HG02642 (cell line): Measurements from ENCODE around the gene CCDC127.

Source experiments
- ATAC-seq: cut with Tn5 transposase; IDR thresholded peaks from one replicate; pipeline ENCODE4 v1.9.1; 2021; ENCODE audit warnings: mild to moderate bottlenecking; ENCODE audit not compliant: unreplicated experiment, poor library complexity

CCDC127 gene

DNA sequence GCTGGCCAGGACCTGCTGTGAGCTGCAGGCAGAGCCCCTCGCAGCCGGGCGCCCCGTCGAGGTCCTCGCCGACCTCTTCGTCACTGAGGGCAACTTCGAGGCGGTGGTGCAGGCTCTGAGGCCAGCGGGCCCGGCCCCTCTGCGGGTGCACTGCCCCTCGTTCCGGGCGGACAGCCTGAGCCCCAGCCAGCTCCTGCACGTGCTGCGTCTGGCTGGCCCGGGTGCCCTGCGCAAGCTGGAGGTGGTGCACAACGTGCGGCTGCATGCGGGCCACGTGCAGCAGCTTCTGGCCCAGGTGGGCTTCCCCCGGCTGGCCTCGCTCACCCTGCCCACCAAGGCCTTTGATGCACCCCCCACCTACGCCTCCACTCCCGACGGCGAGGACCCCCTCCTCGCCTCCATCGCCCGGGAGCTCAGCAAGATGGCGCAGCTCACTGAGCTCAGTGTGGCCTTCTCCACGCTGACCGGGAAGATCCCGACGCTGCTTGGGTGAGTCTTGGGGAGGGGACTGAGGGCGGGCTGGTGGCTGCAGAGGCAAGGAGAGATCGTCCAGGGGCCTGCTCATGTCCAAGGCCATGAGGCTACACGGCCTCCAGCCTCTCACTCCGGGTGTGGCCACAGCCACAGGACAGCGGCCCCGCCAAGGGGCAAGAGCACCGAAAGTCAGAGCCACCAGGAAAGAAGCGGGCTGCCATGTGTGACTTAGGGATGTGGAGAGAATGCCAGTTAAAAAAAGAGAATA lies 25.8 kb downstream of the CCDC127 start:
- no peak for ATAC-seq

DNA sequence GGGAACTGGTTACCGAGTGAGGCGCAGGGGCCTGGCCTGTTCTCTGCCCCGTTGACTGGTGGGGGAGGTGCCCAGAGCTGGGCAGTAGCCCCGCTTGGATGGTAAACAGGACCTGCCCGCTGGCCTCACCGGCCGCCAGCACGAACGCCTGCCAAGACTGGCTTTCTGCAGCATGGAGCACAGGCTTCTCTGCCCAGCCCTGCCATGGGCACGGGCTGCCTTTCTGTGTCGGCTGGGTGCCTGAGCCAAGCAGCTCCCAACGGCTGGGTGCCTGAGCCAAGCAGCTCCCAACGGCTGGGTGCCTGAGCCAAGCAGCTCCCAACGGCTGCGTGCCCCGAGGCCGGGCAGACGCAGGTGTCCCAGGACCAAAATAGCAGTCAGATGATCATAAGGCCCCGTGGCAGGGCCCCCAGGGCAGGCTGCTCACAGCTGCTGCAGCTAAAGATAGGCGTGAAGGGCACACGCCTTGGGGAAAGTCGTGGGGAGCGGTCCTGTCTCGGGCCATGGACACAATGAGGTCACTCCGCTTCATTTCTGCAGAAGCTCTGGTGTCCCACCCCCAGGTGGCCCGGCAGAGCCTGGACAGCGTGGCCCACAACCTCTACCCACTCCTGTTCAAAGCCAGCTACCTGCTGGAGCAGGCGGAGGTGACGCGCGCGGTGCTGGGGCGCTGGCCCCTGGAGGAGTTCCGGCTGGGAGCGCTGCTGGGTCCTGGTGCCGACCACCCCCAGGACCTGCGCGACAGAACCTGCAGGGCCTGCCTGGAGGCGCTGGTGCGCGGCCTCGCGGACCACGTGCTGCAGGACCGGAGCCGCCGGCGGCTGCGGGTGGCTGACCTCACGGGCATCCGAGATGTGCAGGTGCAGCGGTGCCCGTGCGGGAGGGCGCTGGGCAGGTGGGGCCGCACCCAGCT lies 26.7 kb downstream of the CCDC127 start, which contains the start of gene LRRC14B:
Gene LRRC14B (plus strand): TSS at position 460 of the 913 bp plus-strand sequence. CDS start 44 bp downstream, at position 504.
- peak; percentile 48 for ATAC-seq

DNA sequence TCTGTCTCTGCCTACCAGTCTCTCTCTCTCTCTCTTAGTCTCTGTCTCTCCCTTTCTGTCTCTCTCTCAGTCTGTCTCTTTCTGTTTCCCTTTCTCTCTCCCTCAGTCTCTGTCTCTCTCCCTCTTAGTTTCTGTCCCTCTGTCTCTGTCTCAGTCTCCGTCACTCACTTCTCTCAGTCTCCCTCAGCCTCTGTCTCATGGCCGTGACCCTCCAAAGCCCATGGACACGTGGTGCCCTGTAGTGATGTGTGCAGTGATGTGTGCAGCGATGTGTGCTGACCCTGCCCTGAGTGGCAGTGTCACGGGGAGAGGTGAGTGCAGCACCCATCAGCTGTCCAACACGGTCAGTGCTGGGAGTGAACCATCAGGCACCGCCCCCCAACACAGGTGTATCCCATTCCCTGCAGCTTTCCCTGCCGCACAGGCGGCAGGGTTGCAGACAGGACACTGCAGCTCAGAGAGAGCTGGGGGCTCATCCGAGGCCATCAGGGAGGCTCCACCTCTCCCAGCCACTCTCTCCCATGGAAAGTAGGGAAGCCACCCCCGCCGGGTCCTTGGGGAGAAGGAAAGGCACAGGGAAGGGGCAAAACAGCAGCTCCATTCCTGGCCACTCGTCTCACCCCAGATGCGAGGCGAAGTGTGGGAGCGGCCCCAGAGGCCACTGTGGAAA lies 27.5 kb downstream of the CCDC127 start:
- ATAC-seq = peak; percentile 27

DNA sequence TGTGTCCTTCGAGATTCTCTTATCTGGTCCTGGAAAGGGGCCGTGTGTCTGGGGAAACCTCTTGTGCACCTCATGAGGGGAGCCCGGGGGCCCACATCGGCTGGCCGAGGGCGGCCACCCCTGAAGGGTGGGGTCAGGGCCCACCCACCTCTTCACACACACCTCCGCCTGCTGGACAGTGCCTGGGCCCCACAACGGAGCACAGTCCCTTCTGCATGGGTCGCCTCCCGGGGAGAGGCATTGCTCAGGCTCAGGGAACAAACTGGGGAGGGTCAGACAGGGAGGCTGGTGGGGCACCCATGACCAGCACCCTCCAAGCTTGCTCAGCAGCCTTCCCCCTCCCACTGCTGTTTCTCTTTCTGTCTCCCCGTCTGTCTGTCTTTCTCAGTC lies 28.0 kb downstream of the CCDC127 start:
- no peak for ATAC-seq

DNA sequence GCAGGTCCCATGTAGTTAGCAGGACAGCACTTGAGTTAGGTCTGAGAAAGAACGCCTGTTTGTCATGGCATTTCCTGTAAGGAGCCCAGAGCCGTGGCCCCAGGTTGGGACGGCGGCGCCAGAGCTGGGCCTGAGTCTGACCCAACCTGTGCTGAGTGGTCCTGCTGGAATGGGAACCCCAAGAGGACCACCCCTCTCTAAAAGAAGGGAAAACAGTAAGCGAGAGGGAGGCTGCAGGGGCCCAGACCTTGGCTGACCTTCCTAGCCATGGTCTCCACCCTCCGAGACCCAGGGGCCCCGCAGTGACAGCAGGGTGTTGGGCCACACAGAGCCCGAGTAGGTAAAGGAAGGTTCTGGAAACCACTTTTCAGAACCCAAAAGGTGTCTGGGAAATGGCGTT lies 28.5 kb downstream of the CCDC127 start:
- ATAC-seq = no peak

DNA sequence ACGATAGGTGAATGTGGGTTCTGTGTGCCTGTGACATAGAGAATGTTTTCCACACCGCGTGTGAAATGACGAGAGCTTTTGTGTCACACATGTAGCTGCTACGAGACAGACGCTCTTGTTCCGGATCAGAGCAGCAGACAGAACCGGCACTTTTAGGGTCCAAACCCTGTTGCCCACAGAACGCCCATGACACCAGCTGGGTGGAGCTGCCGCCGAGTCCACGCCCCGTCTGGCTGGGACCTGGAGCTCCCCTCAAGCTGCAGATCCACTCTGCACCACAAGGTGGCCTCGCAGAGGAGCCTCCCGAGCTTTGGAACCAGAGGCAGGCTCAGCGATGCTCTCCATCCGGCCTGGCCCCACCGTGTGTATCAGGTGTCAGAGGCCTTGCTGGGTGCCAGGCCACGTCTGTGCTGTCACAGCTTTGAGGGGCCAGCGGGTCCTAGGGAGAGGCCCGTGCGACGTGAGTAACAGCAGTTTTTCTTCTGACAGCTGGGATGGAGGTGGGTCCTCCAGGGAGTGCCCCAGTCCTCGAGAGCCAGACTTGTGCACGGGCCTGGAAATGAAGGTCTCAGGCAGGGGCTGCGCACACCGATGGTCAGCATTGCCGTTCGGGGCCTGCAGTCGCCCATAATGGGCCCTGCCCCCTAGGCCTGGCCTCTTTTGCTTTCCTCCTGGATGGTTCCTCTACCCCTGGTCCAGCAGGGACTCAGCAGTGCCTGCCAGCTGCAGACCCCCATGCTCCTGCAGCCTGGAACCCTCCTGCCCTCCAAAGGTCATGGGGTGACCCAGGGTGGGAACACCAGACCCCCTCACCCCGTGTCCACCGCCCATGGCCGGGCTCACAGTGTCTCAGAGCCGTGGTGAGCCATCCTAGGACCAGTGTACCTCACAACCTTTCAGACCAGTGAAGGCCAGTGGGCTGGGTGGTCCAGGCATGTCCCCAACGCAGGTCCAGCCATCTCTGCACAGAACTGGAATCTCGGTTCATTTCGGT lies 29.2 kb downstream of the CCDC127 start:
- peak; percentile 74 for ATAC-seq

DNA sequence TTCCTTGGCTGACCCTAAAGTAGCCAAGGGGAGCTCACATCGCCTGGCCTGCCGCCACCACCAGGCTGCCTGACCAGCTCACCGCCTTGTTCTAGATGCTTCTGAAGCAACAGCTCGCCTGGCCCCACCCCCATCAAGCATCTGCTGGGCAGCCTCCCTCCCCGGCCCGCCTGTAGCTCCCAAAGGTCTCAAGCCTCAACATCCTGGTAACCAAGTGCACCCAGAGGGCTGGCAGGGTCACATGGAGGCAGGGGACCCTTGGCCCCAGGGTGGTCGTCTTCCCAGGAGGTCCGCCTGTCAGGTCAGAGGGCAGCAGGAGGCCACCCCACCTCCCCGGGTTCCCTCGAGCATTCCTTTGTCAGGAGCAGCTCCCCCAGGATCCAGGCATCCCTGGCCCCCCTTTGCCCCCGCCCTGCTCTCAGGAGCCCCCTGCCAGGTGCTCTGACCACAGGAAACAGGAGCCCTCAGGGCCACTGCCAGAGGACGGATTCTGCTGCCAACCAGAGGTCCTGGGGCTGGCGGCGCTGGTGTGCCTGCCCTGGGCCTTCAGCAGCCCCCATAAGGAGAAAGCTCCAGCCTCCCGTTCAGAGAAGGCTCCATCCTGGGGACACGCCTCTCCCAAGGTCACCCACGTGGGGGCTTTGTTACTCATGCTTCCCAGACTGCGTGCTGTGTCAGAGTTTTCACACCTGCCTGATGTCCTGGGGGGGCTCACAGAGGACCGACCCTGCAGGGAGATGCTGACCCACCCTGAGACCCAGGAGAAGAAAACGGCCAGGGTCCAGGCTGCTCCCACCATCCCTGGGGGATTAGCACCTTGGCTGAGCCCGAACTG lies 30.1 kb downstream of the CCDC127 start:
- ATAC-seq = no peak

DNA sequence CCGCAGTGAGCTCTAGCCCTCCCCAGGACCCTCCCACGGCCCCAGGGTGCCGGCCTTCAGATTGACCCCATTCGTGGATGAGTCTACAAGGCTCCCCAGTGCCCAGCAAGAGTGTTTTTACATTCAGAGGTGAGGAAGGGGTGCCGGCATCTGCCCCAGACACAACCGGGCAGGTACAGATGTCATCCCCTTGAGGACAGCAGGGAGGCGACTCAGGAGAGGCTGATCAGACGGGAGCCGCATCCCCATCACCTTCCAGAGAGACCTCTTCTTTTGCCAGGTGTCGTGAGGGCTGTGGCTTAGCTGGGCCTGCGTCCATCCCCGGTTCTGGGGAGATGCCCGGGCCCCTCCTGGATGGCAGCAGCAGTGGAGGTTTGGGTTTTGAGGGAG lies 30.9 kb downstream of the CCDC127 start:
- ATAC-seq = no peak

DNA sequence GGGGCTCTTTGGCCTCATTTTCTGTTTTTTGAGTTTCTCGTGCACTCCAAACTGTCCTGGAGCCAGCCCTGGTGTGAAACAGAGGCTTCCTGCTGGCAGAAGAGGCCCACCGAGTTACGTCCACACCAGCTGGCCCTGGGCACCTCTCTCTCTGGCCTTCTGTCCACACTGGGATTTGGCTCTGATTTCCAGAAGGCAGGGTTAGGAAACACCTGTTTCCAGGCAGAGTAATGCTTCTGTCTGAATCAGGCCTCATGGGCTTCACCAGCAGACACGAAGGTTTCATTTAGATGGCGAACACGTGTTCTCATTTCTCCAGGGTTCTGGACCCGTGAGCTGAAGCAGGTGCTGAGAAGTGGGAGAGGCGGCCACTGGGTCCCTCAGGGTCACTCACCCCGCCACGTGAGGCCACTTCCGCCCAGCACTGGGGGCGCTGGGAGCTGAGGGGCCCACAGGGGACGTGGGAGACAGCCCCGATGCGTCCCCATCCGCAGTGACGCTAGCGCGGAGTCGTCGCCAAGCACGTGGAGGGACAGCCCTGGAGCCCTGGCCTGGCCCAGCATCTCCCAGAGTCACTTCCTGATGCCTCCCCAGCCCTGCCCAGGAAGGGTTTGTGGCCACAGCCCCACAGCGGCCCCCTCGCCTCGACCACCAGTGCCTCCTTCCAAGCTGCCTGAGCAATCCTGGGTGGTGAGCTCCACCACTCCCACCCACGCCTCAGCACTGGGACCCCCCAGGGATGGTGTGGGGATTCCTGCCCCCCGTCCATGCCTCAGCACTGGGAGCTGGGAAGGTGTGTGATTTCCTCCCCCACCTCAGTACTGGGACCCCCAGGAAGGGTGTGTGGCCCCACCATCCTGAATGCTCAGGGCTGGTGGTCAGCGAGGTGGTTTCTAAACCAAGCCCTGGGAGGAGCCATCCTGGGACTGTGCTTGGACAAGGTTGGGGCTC lies 31.6 kb downstream of the CCDC127 start:
- no peak for ATAC-seq

DNA sequence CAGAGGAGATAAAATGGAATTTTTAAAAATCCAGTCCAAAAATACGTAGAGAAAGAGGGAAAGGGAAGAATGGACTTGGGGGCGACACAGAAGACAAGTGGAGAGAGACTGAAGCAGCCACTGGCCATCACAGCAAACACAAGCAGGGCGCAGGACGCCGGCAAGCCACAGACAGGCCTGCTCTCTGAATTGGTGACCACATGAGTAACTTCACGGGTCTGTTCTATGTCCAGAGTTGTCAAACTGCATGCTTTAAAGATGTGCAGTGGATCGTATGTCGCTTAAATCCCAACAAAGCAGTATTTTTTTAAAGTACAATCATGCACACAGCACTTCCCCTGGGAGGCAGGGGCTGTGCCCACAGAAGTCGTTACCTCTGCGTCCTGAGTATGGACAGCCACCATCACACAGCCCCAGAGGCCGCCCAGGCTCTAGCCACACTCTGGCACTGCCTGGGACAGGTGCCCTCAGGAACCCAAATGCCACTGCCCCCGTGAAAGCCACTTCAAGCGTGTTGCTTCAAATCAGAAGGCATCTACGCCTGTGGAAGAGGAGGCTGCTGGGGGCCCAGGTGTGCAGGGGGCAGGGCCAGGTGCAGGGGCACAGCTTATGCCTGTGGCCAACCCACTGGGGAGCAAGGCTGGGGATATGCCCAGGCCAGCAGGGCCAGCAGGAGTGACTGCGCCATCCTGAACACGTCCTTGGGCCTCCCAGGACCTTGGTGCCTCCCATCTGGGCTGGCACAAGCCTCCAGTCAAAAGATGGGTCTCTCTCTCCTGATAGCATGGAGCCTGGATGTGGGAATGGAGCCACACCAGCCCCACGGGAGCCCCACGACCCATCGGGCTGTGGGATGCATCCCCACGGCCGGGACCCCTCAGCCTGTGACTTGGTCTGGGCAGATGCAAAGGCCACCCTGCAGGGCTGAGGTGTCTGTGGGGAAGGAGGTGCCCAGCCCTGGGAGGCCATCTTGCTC lies 32.6 kb downstream of the CCDC127 start:
- no peak for ATAC-seq

DNA sequence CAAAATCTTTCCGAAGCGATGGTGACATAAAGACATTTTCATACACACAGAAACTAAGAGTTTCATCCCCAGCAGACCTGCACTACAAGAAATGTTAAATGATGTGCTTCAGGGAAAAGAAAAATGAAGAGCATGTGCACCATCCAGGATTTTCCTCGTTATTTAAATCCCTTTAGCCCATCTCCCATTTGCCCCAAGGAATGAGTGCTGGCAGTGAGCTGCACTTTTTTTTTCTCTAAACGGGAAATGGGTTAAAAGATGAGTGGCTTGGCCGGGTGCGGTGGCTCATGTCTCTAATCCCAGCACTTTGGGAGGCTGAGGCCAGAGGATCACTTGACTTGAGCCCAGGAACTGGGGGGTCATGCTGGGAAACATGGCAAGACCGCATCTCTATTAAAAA lies 33.5 kb downstream of the CCDC127 start:
- ATAC-seq = no peak

DNA sequence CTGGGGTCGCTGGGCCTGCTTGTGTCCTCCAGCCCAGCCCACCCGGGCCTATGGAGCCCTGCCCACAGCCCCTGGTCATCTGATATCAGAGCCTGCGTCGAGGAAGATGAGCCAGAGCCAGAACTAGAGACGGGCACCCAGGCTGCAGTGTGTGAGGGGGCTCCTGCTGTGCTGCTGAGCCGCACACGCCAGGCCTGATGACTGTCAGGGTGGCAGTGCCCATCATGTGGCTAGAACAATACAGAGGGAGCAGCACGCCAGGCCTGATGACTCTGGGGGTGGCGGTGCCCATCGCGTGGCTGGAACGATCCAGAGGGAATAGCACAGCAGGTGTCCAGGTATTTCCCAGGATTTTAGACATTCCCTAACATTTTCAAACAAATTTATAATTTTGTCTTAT lies 35.8 kb downstream of the CCDC127 start:
- ATAC-seq = no peak

DNA sequence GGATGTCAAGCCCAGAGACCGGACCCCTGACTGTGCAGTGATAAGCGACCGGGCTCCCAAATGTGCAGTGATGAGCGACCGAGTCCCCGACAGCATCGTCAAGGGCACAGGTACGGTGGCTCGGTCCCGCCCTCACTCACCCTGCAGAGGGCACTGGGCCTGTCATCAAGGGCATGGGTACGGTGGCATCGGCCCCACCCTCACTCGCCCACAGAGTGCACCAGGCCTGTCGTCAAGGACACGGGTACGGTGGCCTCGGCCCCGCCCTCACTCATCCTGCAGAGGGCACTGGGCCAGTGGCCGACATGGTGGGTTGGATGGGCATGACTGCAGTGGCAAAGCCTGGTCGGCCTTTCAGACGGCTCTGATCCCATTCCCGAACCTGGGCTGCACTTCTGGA lies 36.4 kb downstream of the CCDC127 start:
- ATAC-seq = no peak

DNA sequence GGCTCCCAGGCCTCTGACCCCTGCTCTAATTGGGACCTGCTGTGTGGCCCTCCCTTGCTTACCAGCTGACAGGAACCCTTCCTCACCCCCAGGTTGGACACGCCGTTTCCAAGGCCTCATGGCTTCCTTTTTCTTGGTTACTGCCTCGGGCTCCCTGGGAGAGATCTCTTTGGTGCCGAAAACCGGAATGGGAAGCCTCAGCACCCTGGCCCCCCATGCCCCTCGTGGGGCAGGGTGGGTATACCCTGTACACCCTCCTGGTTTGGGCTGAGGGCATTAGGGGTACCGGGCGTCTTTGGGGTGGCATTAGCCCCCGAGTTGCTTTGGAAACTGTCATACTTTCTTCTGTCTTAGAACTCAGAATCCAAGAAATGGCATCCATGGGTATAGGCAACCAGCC lies 36.8 kb downstream of the CCDC127 start:
- no peak for ATAC-seq

DNA sequence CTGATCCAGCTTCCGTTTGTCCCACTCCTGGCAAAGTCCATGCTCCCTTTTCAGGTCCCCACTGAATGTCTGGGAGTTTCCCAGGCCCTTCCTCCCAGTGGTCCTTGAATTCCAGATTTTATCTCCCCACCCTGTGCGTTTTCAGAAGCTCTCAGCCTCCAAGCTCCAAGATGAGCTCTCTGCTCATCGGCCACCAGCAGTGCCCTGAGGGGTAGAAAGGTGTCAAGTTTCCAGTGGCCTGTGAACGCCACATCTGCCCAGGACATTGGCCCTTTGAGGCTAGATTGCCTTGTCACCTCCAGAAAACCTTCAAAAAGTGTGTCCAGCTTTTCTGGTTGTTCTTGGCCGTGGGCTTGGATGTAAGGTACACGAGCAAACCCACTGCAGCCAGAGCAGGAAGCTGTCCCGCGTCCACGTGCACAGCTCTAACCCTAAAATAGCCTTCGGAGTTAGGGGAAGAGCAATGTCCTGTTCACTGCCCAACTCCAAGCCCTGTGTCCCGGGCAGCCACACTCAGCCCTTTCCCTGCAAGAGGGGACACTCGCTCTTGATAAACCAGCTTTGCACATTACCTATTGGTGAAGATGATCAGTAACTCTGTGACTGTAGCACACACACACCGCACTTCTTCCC lies 37.6 kb downstream of the CCDC127 start:
- no peak for ATAC-seq

DNA sequence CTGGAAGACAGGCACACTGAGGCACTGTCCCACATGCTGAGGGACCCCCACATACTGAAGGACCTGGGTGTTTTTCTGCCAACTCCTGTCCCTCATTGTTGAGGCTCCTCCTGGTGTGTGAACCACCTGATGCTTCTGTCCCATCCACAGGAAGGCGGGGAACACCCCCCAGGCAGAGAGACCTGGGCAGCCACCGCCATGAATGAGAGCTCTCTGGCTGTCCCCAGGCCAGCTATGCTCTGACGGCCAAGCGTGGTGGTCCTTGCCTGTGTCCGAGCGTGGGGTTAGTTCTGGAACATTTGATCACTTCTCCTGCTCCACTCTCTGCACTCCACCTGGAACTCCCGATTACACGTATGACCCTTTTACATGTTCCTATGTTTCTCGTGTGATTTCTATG lies 38.6 kb downstream of the CCDC127 start:
- no peak for ATAC-seq
